ENCODE results near the gene GAS7. TPM values are rescaled to one million over a fixed set of nuclear protein-coding genes. Genes with fewer than 3 reads are reported as not detected.

Gene GAS7
- total RNA-seq, 1 experiment from 2014 or later: 6.0 TPM

DNA sequence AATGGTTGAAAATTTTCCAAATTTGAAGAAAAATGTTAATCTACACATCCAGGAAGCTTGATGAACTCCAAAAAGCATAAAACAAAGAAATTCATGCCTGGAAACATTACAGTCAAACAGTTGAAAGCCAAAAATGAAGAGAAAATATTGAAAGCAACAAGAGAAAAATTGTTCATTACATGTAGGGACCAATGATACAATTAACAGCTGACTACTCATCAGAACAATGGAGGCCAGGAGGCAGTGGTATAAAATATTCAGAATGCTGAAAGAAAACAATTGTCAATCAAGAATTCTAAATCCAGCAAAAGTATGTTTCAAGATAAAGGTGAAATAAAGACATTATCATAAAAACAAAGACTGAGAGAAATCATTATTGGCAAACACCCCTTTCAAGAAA lies 315.0 kb downstream of the GAS7 start:
- no peak overlapping the region; a peak in 1 of 5 replicates for H3K4me3 Mint-ChIP-seq
- no peaks in the 10 kb centered on the region for H3K4me1 Mint-ChIP-seq
- Histone ChIP-seq H3K27me3 (ENCODE audit: insufficient read depth, low read length) (no peaks in the 10 kb centered on the region), H4K20me1 (ENCODE audit: control insufficient read depth, insufficient read depth, insufficient read length) (no peaks in the 10 kb centered on the region), H3K4ac (ENCODE audit: low read depth, low read length) (no peak overlapping the region), H3K4me2 (ENCODE audit: insufficient read depth, insufficient read length, low read length) (no peak overlapping the region), H3K23ac (ENCODE audit: insufficient read length, low read depth, low read length) (no peak overlapping the region), H4K91ac (ENCODE audit: insufficient read length, low read depth, low read length) (no peak overlapping the region), H3K79me1 (ENCODE audit: insufficient read depth, low read depth, low read length, poor library complexity, severe bottlenecking) (no peaks in the 10 kb centered on the region), H2AK5ac (ENCODE audit: insufficient read length, low read length) (no peak overlapping the region), H2AFZ (ENCODE audit: low read length) (no peak overlapping the region), H3K9me3 (ENCODE audit: control insufficient read depth, low read depth, low read length) (no peaks in the 10 kb centered on the region), H2BK5ac (ENCODE audit: insufficient read length, low read length) (no peak overlapping the region), H3K4me1 (ENCODE audit: insufficient read depth, low read length) (no peaks in the 10 kb centered on the region), H2BK12ac (ENCODE audit: insufficient read length, low read depth, low read length) (no peak overlapping the region), H3K56ac (ENCODE audit: insufficient read length, low read depth, low read length) (no peak overlapping the region), H2BK20ac (ENCODE audit: low read depth, low read length, poor library complexity, severe bottlenecking) (no peak overlapping the region), H3K79me2 (ENCODE audit: insufficient read depth, low read length) (no peaks in the 10 kb centered on the region), H3K23me2 (ENCODE audit: insufficient read length, low read depth, low read length, poor library complexity, severe bottlenecking) (no peaks in the 10 kb centered on the region), H3K18ac (ENCODE audit: insufficient read length, low read depth, low read length) (no peak overlapping the region), H4K5ac (ENCODE audit: insufficient read length, low read depth, low read length) (no peak overlapping the region), H3K14ac (ENCODE audit: insufficient read depth, low read length) (no peak overlapping the region), H3K9ac (ENCODE audit: extremely low read depth, insufficient read length, low read length) (no peak overlapping the region), H3T11ph (ENCODE audit: low read length) (no peak overlapping the region), H2BK15ac (ENCODE audit: low read depth, low read length) (no peak overlapping the region), H2BK120ac (ENCODE audit: low read depth, low read length, poor library complexity, severe bottlenecking) (no peak overlapping the region), H4K8ac (replicated peaks; ENCODE audit: insufficient read length, low read depth, low read length) (no peak overlapping the region), H3K27ac (ENCODE audit: insufficient read length, low read depth, low read length) (no peak overlapping the region)
- peaks cover 0 to 7% (median 7%) of the 10 kb centered on the region in 3 experiments; a peak in 2 of 7 replicates for H3K36me3 Mint-ChIP-seq (ENCODE audit: insufficient read depth in 1 of 3, low read depth in 3 of 3)
- peaks cover 13% of the 10 kb centered on the region for H3K27me3 Mint-ChIP-seq (ENCODE audit: low read depth)
- peaks cover 29 to 33% of the 10 kb centered on the region in 2 experiments for H3K9me3 Mint-ChIP-seq
- H3K27ac Mint-ChIP-seq: no peak overlapping the region
- TF ChIP-seq, protein P1, sequence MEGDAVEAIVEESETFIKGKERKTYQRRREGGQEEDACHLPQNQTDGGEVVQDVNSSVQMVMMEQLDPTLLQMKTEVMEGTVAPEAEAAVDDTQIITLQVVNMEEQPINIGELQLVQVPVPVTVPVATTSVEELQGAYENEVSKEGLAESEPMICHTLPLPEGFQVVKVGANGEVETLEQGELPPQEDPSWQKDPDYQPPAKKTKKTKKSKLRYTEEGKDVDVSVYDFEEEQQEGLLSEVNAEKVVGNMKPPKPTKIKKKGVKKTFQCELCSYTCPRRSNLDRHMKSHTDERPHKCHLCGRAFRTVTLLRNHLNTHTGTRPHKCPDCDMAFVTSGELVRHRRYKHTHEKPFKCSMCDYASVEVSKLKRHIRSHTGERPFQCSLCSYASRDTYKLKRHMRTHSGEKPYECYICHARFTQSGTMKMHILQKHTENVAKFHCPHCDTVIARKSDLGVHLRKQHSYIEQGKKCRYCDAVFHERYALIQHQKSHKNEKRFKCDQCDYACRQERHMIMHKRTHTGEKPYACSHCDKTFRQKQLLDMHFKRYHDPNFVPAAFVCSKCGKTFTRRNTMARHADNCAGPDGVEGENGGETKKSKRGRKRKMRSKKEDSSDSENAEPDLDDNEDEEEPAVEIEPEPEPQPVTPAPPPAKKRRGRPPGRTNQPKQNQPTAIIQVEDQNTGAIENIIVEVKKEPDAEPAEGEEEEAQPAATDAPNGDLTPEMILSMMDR (conservative IDR thresholded peaks at IDR 0.05): no peak
- DNase-seq: no peak
